Lower lobe of right lung (tissue), 2 donors: ENCODE results near the gene OVOL1. TPM values are rescaled to one million over a fixed set of nuclear protein-coding genes. Genes with fewer than 3 reads are reported as not detected.

Source experiments
- ATAC-seq, 2 donors: fragments of 200-7000 bp; cut with Tn5 transposase; one replicate each; pipeline ENCODE4 v1.9.1; 2020 to 2022; ENCODE audit warnings: mild to moderate bottlenecking in 2 of 2, moderate library complexity in 2 of 2
- DNase-seq: peaks from one replicate; pipeline ENCODE4 v3.0.0-alpha.2; 2020
- H3K27ac ChIP-seq: fragments of 200-600 bp; one replicate; pipeline ENCODE4 v1.8.0; 2022
- H3K27me3 ChIP-seq: fragments of 200-600 bp; one replicate; pipeline ENCODE4 v1.8.0; 2022; ENCODE audit warnings: low read depth
- H3K36me3 ChIP-seq: fragments of 200-600 bp; one replicate; pipeline ENCODE4 v1.8.0; 2022; ENCODE audit warnings: mild to moderate bottlenecking
- H3K4me1 ChIP-seq: fragments of 200-600 bp; one replicate; pipeline ENCODE4 v1.8.0; 2022
- H3K4me3 ChIP-seq: fragments of 200-600 bp; one replicate; pipeline ENCODE4 v1.8.0; 2022; ENCODE audit warnings: mild to moderate bottlenecking
- H3K9me3 ChIP-seq: fragments of 200-600 bp; one replicate; pipeline ENCODE4 v1.8.0; 2022
- CTCF ChIP-seq: fragments of 200-600 bp; IDR thresholded peaks from one replicate; pipeline ENCODE4 v1.8.0; 2022; ENCODE audit warnings: antibody characterized with exemption, mild to moderate bottlenecking
- intact Hi-C: fragments of 100-400 bp; cut with DNase I; formaldehyde crosslinking; loops from one replicate; pipeline ENCODE4 v1.11.0; 2022
- total RNA-seq: library from RNA; stranded (reverse); fragmentation: NEBNext Ultra II Directional; extraction: Animal tissue kit (Norgen Biotek cat#: 25700); gene quantifications from one replicate; pipeline ENCODE4 v1.2.1, GENCODE V29; 2021
- donor health status: DM: no; HTN: yes; CAD: no; lungs with severe emphysema.

OVOL1 gene
- total RNA-seq, 1 donor from 2014 or later = 0.89 TPM

DNA sequence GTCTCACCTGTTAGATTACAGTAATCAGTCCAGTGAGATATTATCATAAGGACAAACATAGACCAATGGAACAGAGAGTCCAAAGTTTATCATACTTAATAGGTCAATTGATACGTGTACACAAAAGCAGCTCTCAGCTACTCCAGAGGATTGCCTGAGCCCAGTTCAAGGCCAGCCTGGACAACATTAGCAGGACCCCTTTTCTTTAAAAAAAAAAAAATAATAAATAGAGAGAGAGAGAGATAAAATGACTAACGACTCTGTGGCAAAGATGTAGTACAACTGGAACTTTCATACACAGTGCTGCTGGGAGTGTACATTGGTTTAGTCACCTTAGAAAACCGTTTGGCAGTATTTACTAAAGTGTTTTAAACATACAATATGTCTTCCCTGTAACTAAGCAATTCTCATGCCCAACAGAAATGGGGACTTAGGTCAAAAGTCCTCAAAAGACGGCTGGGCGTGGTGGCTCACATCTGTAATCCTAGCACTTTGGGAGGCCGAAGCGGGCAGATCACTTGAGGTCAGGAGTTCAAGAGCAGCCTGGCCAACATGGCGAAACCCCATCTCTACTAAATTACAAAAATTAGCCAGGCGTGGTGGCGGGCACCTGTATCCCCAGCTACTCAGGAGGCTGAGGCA, 57.5 kb downstream of the OVOL1 start:
- Histone ChIP-seq H3K27ac (no peak overlapping the region), H3K4me1 (no peaks in the 10 kb centered on the region), H3K27me3 (no peaks in the 10 kb centered on the region), H3K4me3 (no peak overlapping the region), H3K36me3 (no peaks in the 10 kb centered on the region), H3K9me3 (no peaks in the 10 kb centered on the region)
- intact Hi-C loops = no loop called here
- no peak for TF ChIP-seq CTCF
- no peak for DNase-seq
- no peak for ATAC-seq

Other genes with a start within 250 kb of the OVOL1 start
- gene LTBP3, start 228.7 kb upstream of the OVOL1 start, total RNA-seq = 98.7 TPM
- gene ZNRD2, start 216.6 kb upstream of the OVOL1 start, total RNA-seq = 25.1 TPM
- gene FAM89B, start 214.5 kb upstream of the OVOL1 start, total RNA-seq = 48.6 TPM
- gene EHBP1L1, start 211.0 kb upstream of the OVOL1 start, total RNA-seq = 110 TPM
- 1.7 TPM for gene KCNK7, start 191.3 kb upstream of the OVOL1 start, total RNA-seq
- 113 TPM for gene MAP3K11, start 172.8 kb upstream of the OVOL1 start, total RNA-seq
- gene PCNX3, start 171.3 kb upstream of the OVOL1 start, total RNA-seq = 32.4 TPM
- 102 TPM for gene SIPA1, start 149.0 kb upstream of the OVOL1 start, total RNA-seq
- 68.9 TPM for gene RELA, start 124.1 kb upstream of the OVOL1 start, total RNA-seq
- 82.6 TPM for gene KAT5, start 74.8 kb upstream of the OVOL1 start, total RNA-seq
- 44.4 TPM for gene RNASEH2C, start 66.3 kb upstream of the OVOL1 start, total RNA-seq
- gene AP5B1, start 6.1 kb upstream of the OVOL1 start, total RNA-seq = 46.3 TPM
- gene SNX32, start 46.9 kb downstream of the OVOL1 start, total RNA-seq = 0.47 TPM
- 647 TPM for gene CFL1, start 71.1 kb downstream of the OVOL1 start, total RNA-seq
- 52.8 TPM for gene MUS81, start 73.4 kb downstream of the OVOL1 start, total RNA-seq
- 53.9 TPM for gene EFEMP2, start 85.7 kb downstream of the OVOL1 start, total RNA-seq
- gene CTSW, start 92.8 kb downstream of the OVOL1 start, total RNA-seq = 20.6 TPM
- 44.0 TPM for gene FIBP, start 101.4 kb downstream of the OVOL1 start, total RNA-seq
- 28.6 TPM for gene CCDC85B, start 103.6 kb downstream of the OVOL1 start, total RNA-seq
- 2.2 TPM for gene FOSL1, start 113.3 kb downstream of the OVOL1 start, total RNA-seq
- 36.5 TPM for gene C11orf68, start 132.0 kb downstream of the OVOL1 start, total RNA-seq
- gene DRAP1, start 132.4 kb downstream of the OVOL1 start, total RNA-seq = 63.3 TPM
- not detected for gene TSGA10IP, start 158.4 kb downstream of the OVOL1 start, total RNA-seq
- gene SART1, start 174.7 kb downstream of the OVOL1 start, total RNA-seq = 51.0 TPM
- 29.0 TPM for gene EIF1AD, start 215.1 kb downstream of the OVOL1 start, total RNA-seq
- 156 TPM for gene BANF1, start 215.4 kb downstream of the OVOL1 start, total RNA-seq
- gene CST6, start 224.9 kb downstream of the OVOL1 start, total RNA-seq = 11.0 TPM
- gene CATSPER1, start 239.4 kb downstream of the OVOL1 start, total RNA-seq = 3.6 TPM